Stimulated activated CD4-positive, alpha-beta T cell treated with anti-CD3 and anti-CD28 coated beads, Interleukin-2, amount 100 ng/mL, for 24 hours (primary cell): Measurements from ENCODE around the gene CCKAR.

ENCODE experiments used
- DNase-seq, 2 donors: peaks; one replicate each; pipeline ENCODE4 v3.0.0-alpha.2; 2020

CCKAR gene

DNA sequence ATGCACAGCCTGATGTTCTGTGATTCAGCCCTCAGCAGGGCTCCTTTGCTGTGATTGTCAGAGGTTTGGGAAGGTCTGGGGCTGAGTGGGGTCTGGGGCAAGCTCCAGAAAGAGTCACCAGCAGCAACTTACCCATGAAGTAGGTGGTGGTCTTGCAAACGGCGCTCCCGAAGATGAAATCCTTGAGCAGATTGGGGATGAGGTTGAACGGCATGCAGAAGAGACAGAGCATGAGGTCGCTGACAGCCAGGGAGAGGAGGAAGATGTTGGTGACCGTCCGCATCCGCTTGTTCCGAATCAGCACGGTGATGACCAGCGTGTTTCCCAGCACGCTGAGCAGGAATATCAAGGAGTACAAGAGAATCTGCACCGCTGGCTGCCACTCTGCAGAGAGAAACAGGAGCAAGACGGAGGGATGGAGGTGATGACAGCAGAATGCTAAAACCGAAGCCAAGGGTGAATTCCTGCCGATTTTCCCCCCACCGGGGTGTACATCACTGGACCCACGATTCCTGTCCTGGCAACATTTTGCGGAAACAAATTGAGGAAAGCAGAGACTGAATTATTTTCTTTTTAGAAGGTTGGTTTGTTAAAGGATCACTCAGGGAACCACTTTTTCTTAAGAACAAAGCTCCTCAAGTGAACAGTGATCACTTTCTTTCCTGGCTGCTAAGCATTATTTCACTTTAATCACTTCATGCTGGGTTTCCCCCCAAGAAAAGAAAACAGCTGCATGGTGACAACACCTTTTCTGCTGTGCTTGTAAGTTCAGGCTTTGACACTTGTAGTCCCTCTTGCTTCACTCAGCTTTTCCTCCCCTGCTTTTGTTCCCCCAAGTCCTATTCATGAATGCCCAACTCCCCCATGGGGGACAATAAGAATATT lies 941 bp downstream of the CCKAR start:
- no peak for DNase-seq

GRCh38 chr4:26485684-26486083 lies 4.6 kb downstream of the CCKAR start:
- DNase-seq = no peak

- DNase-seq = no peak
Measured at GRCh38 chr4:26484516-26484915, 5.8 kb downstream of the CCKAR start.

- no peak for DNase-seq
Measured at GRCh38 chr4:26484032-26484515, 6.2 kb downstream of the CCKAR start.

DNA sequence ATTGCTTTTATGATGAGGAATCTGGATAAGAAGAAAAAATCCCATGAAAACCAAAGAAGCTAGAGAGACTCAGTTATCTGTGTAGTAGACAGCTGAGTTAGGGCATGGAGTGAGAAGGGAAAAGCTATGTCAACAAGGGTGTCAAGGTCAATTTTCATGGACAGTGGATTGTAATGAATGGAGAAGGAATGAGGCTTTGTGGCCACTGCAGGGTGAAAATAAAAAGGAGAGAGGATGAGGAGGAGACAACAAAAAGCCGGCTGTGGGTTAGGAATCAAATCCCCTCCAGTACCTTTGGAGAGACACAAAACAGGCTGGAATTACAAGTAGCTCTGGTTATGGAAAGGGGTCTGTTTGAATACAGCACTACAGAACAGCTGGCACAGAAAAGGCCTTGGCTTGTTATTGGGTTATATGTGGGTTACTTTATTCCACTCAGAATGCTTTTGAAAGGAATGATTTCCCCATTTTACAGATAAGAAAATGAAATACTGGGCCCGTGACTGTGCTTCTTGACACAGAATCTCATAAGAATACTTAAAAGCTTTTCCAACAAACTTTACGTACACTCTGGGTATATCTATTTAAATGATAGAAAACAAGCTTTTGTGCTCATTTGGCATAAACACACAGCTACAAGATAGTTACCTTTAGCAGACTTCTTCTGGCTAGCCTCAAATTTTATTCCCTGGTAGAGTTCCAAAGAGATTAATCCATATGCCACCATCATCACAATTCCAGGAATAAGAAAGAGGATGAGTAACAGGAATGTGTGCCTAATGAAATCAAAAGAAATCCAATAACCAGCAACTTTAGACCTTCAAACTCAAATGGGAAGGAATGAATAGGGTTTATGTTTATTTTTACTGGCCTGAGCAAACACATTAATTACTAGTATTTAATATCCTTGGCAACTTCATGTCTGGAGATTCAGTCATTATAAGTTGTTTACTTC lies 7.5 kb downstream of the CCKAR start:
- DNase-seq = no peak

DNA sequence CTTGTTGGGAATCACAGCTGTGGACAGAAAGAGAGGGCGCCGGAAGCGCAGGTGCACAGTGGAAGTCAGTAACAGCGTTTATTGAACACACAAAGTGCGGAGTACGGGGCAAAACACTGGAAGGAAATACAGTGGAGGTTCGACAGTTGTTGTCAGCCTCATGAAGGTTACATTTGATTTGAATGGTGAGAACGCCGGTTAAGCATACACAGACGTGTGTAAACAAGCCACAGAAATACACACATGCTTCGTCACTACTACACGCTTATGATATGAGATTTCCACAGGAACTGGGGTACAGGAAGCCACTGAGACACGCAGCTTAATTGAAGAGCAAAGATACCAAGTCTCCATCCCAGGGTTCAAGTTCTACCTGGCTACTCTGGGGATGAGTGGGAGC lies 12.0 kb downstream of the CCKAR start:
- no peak for DNase-seq

DNA sequence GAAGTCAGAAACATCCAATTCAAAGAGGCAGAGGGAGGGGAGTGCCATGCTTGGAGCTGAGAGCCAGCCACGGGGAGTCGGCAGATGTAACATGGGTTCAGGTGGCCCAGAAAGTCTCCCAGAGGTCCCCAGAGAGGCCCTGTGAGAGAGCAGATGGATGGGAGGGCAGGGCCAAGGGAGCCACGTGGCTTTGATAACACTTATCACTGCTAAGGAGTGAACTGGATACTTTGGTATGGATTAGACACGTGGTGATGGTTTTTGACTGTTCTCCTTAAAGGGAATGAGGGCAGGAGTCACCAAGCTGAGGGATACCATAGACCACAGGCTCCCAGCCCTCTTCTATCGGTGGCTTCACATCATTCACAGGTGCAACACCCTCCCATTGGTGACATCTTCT lies 13.7 kb downstream of the CCKAR start:
- no peak for DNase-seq

GRCh38 chr4:26475716-26476115 lies 14.6 kb downstream of the CCKAR start:
- no peak for DNase-seq

GRCh38 chr4:26474551-26474950 lies 15.7 kb downstream of the CCKAR start:
- DNase-seq = no peak

DNA sequence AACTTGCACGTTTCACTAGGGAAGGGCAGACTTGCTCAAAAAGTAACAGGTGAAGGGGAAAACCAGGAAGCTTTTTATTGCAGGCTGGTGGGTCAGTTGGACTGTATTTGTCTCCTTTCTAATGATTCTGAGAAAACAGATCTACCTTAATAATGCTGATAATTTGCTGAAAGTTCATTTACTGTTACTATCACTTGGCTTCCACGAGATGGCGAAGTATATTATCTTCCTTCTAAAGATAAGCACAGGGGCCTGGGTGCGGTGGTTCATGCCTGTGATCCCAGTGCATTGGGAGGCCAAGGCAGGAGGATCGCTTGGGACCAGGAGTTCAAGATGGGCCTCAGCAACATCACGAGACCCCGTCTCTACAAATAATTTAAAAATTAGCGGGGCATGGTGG lies 16.4 kb downstream of the CCKAR start:
- no peak for DNase-seq

DNA sequence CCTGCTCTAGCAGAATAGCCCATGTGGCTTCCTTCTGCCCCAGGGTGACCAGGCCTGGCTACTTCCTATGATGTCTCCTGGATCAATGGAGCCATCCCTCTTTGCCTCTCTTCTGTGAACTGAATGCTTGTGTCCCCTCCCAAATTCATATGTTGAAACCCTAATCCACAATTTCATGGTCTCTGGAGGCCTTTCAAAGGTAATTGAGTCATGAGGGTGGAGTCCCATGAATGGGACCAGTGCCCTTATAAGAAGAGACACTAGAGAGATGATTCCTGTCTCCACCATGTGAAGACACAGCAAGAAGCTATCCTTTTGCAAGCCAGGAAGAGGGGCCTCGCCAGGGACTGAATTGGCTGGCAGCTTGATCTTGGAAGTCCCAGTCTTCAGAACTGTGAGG lies 18.4 kb downstream of the CCKAR start:
- DNase-seq = no peak

- no peak for DNase-seq
Measured at GRCh38 chr4:26468977-26469376, 21.3 kb downstream of the CCKAR start.

GRCh38 chr4:26468283-26468949 lies 21.9 kb downstream of the CCKAR start:
- no peak for DNase-seq

- no peak for DNase-seq
Measured at GRCh38 chr4:26467724-26468123, 22.6 kb downstream of the CCKAR start.

- DNase-seq = no peak
Measured at GRCh38 chr4:26466578-26467270, 23.6 kb downstream of the CCKAR start.

- DNase-seq = no peak
Measured at GRCh38 chr4:26464420-26465095, 25.7 kb downstream of the CCKAR start.

DNA sequence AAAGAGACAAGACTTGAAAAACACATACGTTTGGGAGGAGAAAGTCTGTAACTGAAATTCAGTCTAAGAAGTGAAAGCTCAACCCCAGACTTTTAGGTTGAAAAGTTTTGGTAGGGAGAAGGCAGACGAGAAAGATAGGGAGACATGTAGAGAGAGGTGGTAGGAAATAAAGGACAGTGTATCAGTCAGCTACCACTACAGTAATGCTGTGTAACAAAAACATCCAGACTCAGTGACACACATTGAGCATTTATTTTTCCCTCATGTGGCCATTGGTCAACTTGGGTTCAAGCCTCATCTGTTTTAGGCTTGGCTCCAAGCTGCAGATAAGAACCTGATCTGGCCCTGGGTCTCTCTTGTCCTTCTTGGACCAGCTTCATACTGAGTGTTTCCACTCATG lies 26.9 kb downstream of the CCKAR start:
- no peak for DNase-seq

DNA sequence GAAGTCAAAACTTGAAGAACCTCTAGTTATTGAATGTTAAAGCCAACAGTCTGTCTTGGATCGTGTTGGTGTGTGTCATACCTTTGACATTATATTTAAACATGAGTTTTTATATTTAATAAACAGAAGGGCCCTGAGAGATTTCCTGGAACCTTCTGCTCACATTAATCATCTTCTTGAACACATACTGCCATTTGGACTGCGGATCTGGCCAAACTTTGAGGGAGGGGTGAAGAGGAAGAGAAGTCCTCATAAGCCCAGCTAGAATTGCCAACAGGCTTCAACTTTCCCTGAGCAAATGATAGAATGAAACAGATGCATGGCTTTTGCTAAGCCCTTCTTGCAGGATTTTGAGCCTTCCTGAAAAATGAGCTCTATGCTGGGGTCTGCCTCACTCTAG lies 27.4 kb downstream of the CCKAR start:
- DNase-seq = no peak

DNA sequence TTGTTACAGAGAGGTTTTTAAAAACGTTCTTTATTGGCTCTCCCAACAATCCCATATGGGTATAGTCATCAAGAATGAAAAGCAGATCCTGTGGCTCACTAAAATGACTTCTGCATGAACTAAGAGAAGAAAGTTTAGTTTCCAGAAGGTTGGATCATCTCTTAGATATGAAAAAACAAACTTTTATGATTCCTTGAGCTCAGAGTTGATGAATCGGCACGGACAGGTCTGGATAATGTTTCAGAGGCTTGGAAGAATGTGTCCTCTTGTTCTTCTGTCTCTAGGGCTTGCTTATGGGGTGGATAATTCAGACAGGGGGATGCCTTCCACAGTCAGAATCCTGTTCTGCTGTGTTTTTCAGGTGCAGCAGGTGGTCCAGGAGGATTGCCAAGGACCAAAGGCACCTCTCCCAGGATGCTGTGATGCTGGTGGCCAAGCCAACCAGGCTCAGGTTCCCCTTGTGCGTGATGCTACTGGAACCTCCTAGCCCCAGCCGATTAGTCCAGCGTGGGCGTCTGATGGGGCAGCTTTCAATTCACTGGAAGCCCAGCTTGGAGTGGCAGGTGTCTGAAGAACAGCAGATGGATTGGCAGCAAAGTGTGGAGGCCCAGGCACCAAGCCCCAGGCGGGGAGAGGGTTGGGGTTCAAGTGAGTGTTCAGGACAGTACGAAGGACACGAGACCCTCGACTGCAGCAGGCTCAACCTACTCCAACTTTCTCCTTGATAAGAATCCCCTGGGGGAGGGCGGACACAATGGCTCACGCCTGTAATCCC lies 30.3 kb downstream of the CCKAR start:
- DNase-seq = no peak

DNA sequence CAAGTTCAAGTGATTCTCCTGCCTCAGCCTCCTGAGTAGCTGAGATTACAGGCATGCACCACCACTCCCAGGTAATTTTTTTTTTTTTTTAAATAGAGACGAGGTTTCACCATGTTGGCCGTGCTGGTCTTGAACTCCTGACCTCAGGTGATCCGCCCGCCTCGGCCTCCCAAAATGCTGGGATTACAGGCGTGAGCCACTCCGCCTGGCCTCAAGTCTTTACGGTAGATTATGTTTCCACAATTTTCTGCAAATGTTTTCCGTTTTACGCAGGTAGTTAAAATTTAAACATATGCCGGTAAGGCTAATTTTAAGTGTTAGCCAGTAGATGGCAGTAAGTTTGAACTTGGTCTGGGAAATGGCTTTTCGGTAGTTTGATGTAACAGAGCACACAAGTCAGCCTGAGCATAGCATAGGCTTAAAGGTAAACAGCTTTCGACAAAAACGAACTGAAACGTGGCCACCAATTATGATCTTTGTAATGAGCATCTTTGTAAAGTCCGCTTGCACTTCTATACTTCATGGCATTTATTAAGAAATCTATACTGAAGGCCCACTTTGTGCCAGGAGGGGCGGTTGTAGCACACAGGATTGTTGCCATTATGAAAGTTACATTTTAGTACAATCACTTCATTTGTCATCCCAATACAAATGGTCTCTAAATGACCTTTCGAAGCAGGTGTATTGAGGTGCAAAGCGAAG lies 31.1 kb downstream of the CCKAR start:
- DNase-seq = no peak
